HG02852 (cell line): ENCODE measurements around the gene DLEU7.

Experiments used
- ATAC-seq: cut with Tn5 transposase; IDR thresholded peaks from one replicate; pipeline ENCODE4 v1.9.1; 2021; ENCODE audit warnings: mild to moderate bottlenecking, moderate library complexity; ENCODE audit not compliant: unreplicated experiment

DLEU7 gene

GRCh38 chr13:50797091-50797490, 46.4 kb downstream of the DLEU7 start:
- ATAC-seq, result no peak

GRCh38 chr13:50796463-50796862, 47.0 kb downstream of the DLEU7 start:
- no peak for ATAC-seq

GRCh38 chr13:50794226-50794625, 49.3 kb downstream of the DLEU7 start:
- no peak for ATAC-seq

GRCh38 chr13:50793026-50793425, 50.5 kb downstream of the DLEU7 start:
- ATAC-seq, result no peak

- no peak for ATAC-seq
Observed at GRCh38 chr13:50788551-50789210, 54.8 kb downstream of the DLEU7 start.

- no peak for ATAC-seq
Observed at GRCh38 chr13:50787316-50788195, 55.9 kb downstream of the DLEU7 start.

- no peak for ATAC-seq
Observed at GRCh38 chr13:50783717-50784290, 59.7 kb downstream of the DLEU7 start.

GRCh38 chr13:50783066-50783465, 60.4 kb downstream of the DLEU7 start:
- no peak for ATAC-seq

- no peak for ATAC-seq
Observed at GRCh38 chr13:50780201-50781015, 63.1 kb downstream of the DLEU7 start.

GRCh38 chr13:50779443-50780200, 63.9 kb downstream of the DLEU7 start:
- ATAC-seq, result no peak
